ENCODE measurements around the gene TWNK. TPM values are rescaled to one million over a fixed set of nuclear protein-coding genes. Genes with fewer than 3 reads are reported as not detected.

TWNK gene
- 24.5 and 29.4 TPM in 2 replicates for total RNA-seq (2014; rRNA removed; shearing (Covaris generic))
- polyA plus RNA-seq (2016; fragmentation: Nextera tagmentation; extraction: Ambion mirVana) = 11.4 and 12.2 TPM in 2 replicates
- long read RNA-seq, partial matches to known transcripts = 1 of 6 reads
- long read RNA-seq, other reads (novel, unspliced or antisense) = 4 of 6 reads

- H3K36me3 Mint-ChIP-seq (ENCODE audit: low read depth) = peaks cover 36% of the 10 kb centered on the region
- Histone ChIP-seq H3K4me2 (peak within 1 kb of the TSS; percentile 96), H3F3A (replicated peaks; ENCODE audit: low read depth) (peaks cover 14% of the 10 kb centered on the region), H2AFZ (peak within 1 kb of the TSS; percentile 99), H3K9me2 (ENCODE audit: insufficient read depth) (no peaks in the 10 kb centered on the region), H3K36me3 (ENCODE audit: insufficient read depth) (peaks cover 17% of the 10 kb centered on the region), H4K20me1 (replicated peaks; ENCODE audit: insufficient read depth) (peaks cover 28% of the 10 kb centered on the region), H3K27ac (ENCODE audit: low read depth) (peak within 1 kb of the TSS; percentile 83), H3K79me2 (replicated peaks; ENCODE audit: insufficient read depth) (peaks cover 48% of the 10 kb centered on the region), H3K4me1 (ENCODE audit: insufficient read depth) (no peaks in the 10 kb centered on the region), H3K27me3 (ENCODE audit: insufficient read depth) (no peaks in the 10 kb centered on the region), H3K4me3 (peak within 1 kb of the TSS; percentile 100)
- H3K4me1 Mint-ChIP-seq = peaks cover 12% of the 10 kb centered on the region
- H3K27me3 Mint-ChIP-seq (ENCODE audit: insufficient read depth, low read depth, poor library complexity) = peaks cover 18% of the 10 kb centered on the region
- ATAC-seq (peak; percentile 95), DNase-seq (ENCODE audit: low spot score) (peak; percentile 96)
- peak within 1 kb of the TSS; percentile 97 for H3K27ac Mint-ChIP-seq
- TF ChIP-seq ZNF114 (CRISPR knock-in tag; IDR thresholded peaks at IDR 0.05) (no peak), POLR2AphosphoS5 (IDR thresholded peaks at IDR 0.05; ENCODE audit: low read depth) (peak; percentile 89), NANOG (IDR thresholded peaks at IDR 0.05; ENCODE audit: borderline replicate concordance) (no peak), ETS1 (IDR thresholded peaks at IDR 0.05) (peak; percentile 82), STAT1 (IDR thresholded peaks at IDR 0.05; ENCODE audit: unreplicated experiment) (no peak), REST (IDR thresholded peaks at IDR 0.05; ENCODE audit: unreplicated experiment) (peak; percentile 4), EZH2phosphoT487 (IDR thresholded peaks at IDR 0.05; ENCODE audit: unreplicated experiment) (no peak), JUNB (IDR thresholded peaks at IDR 0.05; ENCODE audit: unreplicated experiment) (no peak), ZNF331 (CRISPR knock-in tag; IDR thresholded peaks at IDR 0.05; ENCODE audit: low read depth) (no peak), EZH2 (IDR thresholded peaks at IDR 0.05; ENCODE audit: low read depth, unreplicated experiment) (no peak), CREB1 (CRISPR knock-in tag; IDR thresholded peaks at IDR 0.05; ENCODE audit: low read depth) (no peak)
- TF ChIP-seq, protein P1, sequence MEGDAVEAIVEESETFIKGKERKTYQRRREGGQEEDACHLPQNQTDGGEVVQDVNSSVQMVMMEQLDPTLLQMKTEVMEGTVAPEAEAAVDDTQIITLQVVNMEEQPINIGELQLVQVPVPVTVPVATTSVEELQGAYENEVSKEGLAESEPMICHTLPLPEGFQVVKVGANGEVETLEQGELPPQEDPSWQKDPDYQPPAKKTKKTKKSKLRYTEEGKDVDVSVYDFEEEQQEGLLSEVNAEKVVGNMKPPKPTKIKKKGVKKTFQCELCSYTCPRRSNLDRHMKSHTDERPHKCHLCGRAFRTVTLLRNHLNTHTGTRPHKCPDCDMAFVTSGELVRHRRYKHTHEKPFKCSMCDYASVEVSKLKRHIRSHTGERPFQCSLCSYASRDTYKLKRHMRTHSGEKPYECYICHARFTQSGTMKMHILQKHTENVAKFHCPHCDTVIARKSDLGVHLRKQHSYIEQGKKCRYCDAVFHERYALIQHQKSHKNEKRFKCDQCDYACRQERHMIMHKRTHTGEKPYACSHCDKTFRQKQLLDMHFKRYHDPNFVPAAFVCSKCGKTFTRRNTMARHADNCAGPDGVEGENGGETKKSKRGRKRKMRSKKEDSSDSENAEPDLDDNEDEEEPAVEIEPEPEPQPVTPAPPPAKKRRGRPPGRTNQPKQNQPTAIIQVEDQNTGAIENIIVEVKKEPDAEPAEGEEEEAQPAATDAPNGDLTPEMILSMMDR (conservative IDR thresholded peaks at IDR 0.05; ENCODE audit: low read depth in 2 of 2) = no peak
- TF ChIP-seq, protein P2, sequence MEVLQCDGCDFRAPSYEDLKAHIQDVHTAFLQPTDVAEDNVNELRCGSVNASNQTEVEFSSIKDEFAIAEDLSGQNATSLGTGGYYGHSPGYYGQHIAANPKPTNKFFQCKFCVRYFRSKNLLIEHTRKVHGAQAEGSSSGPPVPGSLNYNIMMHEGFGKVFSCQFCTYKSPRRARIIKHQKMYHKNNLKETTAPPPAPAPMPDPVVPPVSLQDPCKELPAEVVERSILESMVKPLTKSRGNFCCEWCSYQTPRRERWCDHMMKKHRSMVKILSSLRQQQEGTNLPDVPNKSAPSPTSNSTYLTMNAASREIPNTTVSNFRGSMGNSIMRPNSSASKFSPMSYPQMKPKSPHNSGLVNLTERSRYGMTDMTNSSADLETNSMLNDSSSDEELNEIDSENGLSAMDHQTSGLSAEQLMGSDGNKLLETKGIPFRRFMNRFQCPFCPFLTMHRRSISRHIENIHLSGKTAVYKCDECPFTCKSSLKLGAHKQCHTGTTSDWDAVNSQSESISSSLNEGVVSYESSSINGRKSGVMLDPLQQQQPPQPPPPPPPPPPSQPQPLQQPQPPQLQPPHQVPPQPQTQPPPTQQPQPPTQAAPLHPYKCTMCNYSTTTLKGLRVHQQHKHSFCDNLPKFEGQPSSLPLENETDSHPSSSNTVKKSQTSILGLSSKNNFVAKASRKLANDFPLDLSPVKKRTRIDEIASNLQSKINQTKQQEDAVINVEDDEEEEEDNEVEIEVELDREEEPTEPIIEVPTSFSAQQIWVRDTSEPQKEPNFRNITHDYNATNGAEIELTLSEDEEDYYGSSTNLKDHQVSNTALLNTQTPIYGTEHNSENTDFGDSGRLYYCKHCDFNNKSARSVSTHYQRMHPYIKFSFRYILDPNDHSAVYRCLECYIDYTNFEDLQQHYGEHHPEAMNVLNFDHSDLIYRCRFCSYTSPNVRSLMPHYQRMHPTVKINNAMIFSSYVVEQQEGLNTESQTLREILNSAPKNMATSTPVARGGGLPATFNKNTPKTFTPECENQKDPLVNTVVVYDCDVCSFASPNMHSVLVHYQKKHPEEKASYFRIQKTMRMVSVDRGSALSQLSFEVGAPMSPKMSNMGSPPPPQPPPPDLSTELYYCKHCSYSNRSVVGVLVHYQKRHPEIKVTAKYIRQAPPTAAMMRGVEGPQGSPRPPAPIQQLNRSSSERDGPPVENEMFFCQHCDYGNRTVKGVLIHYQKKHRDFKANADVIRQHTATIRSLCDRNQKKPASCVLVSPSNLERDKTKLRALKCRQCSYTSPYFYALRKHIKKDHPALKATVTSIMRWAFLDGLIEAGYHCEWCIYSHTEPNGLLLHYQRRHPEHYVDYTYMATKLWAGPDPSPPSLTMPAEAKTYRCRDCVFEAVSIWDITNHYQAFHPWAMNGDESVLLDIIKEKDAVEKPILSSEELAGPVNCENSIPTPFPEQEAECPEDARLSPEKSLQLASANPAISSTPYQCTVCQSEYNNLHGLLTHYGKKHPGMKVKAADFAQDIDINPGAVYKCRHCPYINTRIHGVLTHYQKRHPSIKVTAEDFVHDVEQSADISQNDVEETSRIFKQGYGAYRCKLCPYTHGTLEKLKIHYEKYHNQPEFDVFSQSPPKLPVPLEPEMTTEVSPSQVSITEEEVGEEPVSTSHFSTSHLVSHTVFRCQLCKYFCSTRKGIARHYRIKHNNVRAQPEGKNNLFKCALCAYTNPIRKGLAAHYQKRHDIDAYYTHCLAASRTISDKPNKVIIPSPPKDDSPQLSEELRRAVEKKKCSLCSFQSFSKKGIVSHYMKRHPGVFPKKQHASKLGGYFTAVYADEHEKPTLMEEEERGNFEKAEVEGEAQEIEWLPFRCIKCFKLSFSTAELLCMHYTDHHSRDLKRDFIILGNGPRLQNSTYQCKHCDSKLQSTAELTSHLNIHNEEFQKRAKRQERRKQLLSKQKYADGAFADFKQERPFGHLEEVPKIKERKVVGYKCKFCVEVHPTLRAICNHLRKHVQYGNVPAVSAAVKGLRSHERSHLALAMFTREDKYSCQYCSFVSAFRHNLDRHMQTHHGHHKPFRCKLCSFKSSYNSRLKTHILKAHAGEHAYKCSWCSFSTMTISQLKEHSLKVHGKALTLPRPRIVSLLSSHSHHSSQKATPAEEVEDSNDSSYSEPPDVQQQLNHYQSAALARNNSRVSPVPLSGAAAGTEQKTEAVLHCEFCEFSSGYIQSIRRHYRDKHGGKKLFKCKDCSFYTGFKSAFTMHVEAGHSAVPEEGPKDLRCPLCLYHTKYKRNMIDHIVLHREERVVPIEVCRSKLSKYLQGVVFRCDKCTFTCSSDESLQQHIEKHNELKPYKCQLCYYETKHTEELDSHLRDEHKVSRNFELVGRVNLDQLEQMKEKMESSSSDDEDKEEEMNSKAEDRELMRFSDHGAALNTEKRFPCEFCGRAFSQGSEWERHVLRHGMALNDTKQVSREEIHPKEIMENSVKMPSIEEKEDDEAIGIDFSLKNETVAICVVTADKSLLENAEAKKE (CRISPR knock-in tag; IDR thresholded peaks at IDR 0.05) = no peak
- peak within 1 kb of the TSS; percentile 97 for H3K4me3 Mint-ChIP-seq
- peaks cover 2% of the 10 kb centered on the region; the same call in 1 of the 3 replicates for H3K9me3 Mint-ChIP-seq
Measured at GRCh38 chr10:100986952-100987684, at the start of gene TWNK, which contains the start of gene MRPL43. Gene TWNK (plus strand): TSS chr10:100987543. CDS start chr10:100988211, 668 bp downstream. Gene MRPL43 (minus strand): TSS chr10:100987497. CDS start chr10:100987443, 54 bp downstream.

Data from GM23338 (cell line).